Measurements from ENCODE around the gene JAKMIP1.
"Not testable (repeated sequence)": the region's sequence is repeated elsewhere in the genome, so short reads cannot be mapped to it uniquely, and the experiment has no call there.

JAKMIP1 gene

DNA sequence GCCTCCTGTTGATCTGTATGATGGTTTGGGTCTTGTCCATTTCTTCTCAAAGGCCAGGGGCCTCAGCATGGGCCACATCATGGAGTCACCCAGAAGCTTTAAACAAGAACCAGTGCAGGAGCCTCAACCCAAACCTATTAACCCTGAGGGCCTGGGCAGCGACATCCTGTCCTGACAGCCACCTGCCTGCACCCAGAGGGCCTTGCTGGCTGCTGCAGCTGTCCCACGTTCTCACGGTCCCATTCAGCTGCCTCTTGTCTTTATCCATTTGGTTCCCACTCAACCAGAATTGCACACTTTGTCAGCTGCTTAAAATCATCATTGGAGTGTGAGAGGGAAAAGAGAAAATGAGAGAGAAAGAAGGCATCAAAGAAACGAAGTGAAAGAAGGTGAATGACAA, 203.7 kb downstream of the JAKMIP1 start:
- no peak overlapping the region for H3K4me3 ChIP-seq (ENCODE audit: low read length in 2 of 2)

DNA sequence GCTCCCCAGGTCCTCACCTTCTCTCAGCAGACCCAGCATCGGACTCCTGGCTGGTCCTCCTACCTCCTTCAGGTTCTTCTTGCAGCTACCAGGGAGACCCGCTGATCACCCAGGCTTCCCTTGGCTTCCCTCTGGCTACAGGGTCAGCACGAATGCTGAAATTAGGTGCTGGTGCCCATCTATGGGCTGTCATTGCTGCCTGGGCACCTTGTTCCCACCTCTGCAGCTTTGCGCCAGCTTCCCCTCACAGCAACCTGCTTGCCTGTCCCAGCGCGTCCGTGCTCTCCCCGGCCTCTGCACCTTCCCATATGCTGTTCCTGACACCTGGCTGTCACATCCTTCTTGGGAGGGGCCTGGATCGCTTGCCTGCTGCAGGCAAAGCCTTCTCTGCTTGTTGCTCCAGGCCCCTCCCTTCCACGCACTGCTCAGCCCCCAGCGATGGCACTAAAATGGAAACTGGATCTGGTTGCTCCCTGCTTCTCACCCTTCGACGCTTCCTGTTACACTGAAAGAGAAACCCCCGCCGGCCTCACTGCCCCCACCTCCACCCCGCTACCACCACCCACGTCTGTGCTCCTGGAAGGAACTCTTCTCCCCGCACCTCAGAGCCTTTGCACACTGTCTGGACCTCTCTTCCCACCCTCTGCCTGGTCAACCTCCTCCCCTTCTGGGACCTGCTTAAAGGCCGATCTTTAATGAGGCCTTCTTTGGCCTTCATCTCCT, 204.3 kb downstream of the JAKMIP1 start:
- no peaks in the 10 kb centered on the region for H3K4me1 ChIP-seq (ENCODE audit: control insufficient read depth, insufficient read depth, low read length)
- H3K36me3 ChIP-seq (ENCODE audit: control insufficient read depth in 2 of 2, insufficient read depth in 2 of 2, low read length in 2 of 2): no peaks in the 10 kb centered on the region
- H3K4me3 ChIP-seq (ENCODE audit: low read length in 2 of 2): no peak overlapping the region

More for the DNA sequence above, 203.7 kb downstream of the JAKMIP1 start:
- H3K4me1 ChIP-seq (ENCODE audit: control insufficient read depth, insufficient read depth, low read length): no peaks in the 10 kb centered on the region
- H3K27me3 ChIP-seq (ENCODE audit: control insufficient read depth in 1 of 2, insufficient read depth in 2 of 2, low read length in 2 of 2): peaks cover 9 to 23% of the 10 kb centered on the region in 2 donors
- H3K27ac ChIP-seq (ENCODE audit: low read length): no peak overlapping the region
- H3K36me3 ChIP-seq (ENCODE audit: control insufficient read depth in 2 of 2, insufficient read depth in 2 of 2, low read length in 2 of 2): no peaks in the 10 kb centered on the region
- H3K9me3 ChIP-seq (ENCODE audit: control insufficient read depth in 2 of 2, low read length in 2 of 2): no peaks in the 10 kb centered on the region
- no peak overlapping the region for H3K9ac ChIP-seq (ENCODE audit: low read length in 2 of 2)

DNA sequence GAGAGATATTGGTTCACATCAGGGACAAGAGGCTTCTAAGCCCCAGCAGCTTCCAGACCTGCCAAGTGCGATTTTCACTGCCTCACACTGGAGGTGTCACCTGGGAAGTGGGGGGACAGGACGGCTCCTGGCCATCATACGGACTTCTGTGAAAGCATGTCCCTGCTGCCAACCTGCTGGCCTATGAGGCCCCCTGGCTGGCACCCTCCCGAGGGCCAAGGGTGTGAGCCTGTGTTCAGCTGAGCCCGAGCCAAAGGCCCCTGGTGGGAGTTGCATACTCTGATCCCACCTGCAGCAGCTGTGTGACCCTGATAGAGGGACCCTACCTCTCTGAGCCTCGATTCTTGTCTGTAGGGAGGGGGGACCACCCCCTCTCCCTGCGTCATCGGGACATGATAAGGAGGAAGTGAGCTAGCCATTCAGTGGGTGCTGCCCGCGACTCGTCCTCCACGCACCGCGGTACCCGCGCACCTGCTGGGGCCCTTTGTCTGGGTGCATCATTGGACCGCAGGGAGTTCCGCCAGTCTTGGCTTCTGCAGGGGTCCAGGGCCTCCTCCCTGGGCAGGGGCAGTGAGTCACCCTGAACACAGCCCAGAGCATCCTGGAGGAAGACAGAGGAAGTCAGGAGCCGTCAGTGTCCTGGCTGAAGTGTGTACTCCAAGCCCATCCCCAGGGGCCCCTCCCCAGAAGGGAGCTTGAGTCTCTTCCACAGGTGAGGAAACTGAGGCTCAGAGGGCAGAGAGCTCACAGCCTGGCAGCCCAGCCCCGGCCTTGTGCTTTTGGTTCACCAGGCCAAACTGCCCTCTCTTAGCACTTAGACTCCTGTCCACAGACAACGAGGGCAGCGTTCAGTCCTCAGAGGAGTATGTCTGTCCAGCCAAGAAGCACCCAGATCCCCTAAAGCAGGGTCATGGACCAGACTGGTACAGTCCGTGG, 206.2 kb downstream of the JAKMIP1 start:
- Histone ChIP-seq H3K9ac (ENCODE audit: low read length in 2 of 2) (no peak overlapping the region), H3K36me3 (ENCODE audit: control insufficient read depth in 2 of 2, insufficient read depth in 2 of 2, low read length in 2 of 2) (no peaks in the 10 kb centered on the region), H3K27ac (ENCODE audit: low read length) (no peak overlapping the region), H3K4me3 (ENCODE audit: low read length in 2 of 2) (no peak overlapping the region), H3K27me3 (ENCODE audit: control insufficient read depth in 1 of 2, insufficient read depth in 2 of 2, low read length in 2 of 2) (peaks cover 9 to 18% of the 10 kb centered on the region in 2 donors), H3K9me3 (ENCODE audit: control insufficient read depth in 2 of 2, low read length in 2 of 2) (no peaks in the 10 kb centered on the region), H3K4me1 (ENCODE audit: control insufficient read depth, insufficient read depth, low read length) (no peaks in the 10 kb centered on the region)

More for the DNA sequence above, 204.3 kb downstream of the JAKMIP1 start:
- Histone ChIP-seq H3K27ac (ENCODE audit: low read length) (no peak overlapping the region), H3K9me3 (ENCODE audit: control insufficient read depth in 2 of 2, low read length in 2 of 2) (no peaks in the 10 kb centered on the region), H3K27me3 (ENCODE audit: control insufficient read depth in 1 of 2, insufficient read depth in 2 of 2, low read length in 2 of 2) (peaks cover 9 to 23% of the 10 kb centered on the region in 2 donors), H3K9ac (ENCODE audit: low read length in 2 of 2) (no peak overlapping the region)

DNA sequence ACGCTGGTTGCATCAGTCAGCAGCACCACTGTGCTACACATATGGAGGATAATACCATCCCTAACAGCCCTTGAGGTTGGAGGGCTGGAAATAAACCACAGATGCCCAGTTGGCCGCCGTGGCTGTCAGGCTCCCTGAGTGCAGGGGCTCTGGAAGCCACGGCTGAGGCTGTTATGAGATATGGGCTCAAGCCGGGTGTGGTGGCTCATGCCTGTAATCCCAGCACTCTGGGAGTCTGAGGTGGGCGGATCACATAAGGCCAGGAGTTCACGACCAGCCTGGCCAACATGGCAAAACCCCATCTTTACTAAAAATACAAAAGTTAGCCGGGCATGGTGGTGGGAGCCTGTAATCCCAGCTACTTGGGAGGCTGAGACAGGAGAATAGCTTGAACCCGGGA, 207.0 kb downstream of the JAKMIP1 start:
- H3K9me3 ChIP-seq (ENCODE audit: control insufficient read depth in 2 of 2, low read length in 2 of 2); H3K4me3 ChIP-seq (ENCODE audit: low read length in 2 of 2); H3K27ac ChIP-seq (ENCODE audit: low read length); H3K9ac ChIP-seq (ENCODE audit: low read length in 2 of 2); H3K36me3 ChIP-seq (ENCODE audit: control insufficient read depth in 2 of 2, insufficient read depth in 2 of 2, low read length in 2 of 2); H3K4me1 ChIP-seq (ENCODE audit: control insufficient read depth, insufficient read depth, low read length): not testable (repeated sequence)
- H3K27me3 ChIP-seq (ENCODE audit: control insufficient read depth in 1 of 2, insufficient read depth in 2 of 2, low read length in 2 of 2): peaks cover 9 to 12% of the 10 kb centered on the region in 2 donors

DNA sequence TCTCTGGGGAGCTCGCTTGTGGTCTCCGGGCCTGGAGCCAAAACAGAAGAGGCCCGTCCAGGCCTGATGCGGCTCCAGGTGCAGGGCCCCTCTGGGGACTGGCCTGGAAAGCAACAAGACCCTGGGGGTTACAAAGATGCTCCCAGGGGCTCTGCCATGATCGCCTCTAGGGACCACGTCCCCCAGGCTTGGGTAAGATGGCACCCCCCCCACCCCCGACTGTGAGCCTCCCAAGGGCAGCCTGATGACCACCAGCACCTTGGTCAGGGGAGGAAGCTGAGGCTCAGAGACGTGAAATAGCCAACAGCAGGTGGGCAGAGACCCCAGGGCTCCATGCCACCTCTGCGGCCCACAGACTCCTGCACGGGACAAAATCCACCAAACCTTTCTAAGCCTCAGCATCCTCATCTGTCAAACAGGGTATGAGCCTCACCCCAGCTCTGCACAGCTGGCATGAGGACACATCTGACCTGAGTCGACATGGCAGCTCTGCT, 207.5 kb downstream of the JAKMIP1 start:
- H3K9me3 ChIP-seq (ENCODE audit: control insufficient read depth in 2 of 2, low read length in 2 of 2): no peaks in the 10 kb centered on the region
- H3K27me3 ChIP-seq (ENCODE audit: control insufficient read depth in 1 of 2, insufficient read depth in 2 of 2, low read length in 2 of 2): peaks cover 9 to 12% of the 10 kb centered on the region in 2 donors
- H3K9ac ChIP-seq (ENCODE audit: low read length in 2 of 2): no peak overlapping the region
- H3K4me3 ChIP-seq (ENCODE audit: low read length in 2 of 2): no peak overlapping the region
- no peaks in the 10 kb centered on the region for H3K36me3 ChIP-seq (ENCODE audit: control insufficient read depth in 2 of 2, insufficient read depth in 2 of 2, low read length in 2 of 2)
- no peak overlapping the region for H3K27ac ChIP-seq (ENCODE audit: low read length)
- no peaks in the 10 kb centered on the region for H3K4me1 ChIP-seq (ENCODE audit: control insufficient read depth, insufficient read depth, low read length)

GRCh38 chr4:5992171-5992827, 208.1 kb downstream of the JAKMIP1 start:
- no peak overlapping the region for H3K9ac ChIP-seq (ENCODE audit: low read length in 2 of 2)
- no peaks in the 10 kb centered on the region for H3K36me3 ChIP-seq (ENCODE audit: control insufficient read depth in 2 of 2, insufficient read depth in 2 of 2, low read length in 2 of 2)
- peaks cover 9 to 12% of the 10 kb centered on the region in 2 donors for H3K27me3 ChIP-seq (ENCODE audit: control insufficient read depth in 1 of 2, insufficient read depth in 2 of 2, low read length in 2 of 2)
- H3K4me1 ChIP-seq (ENCODE audit: control insufficient read depth, insufficient read depth, low read length): no peaks in the 10 kb centered on the region
- no peak overlapping the region for H3K27ac ChIP-seq (ENCODE audit: low read length)
- H3K4me3 ChIP-seq (ENCODE audit: low read length in 2 of 2): no peak overlapping the region
- H3K9me3 ChIP-seq (ENCODE audit: control insufficient read depth in 2 of 2, low read length in 2 of 2): no peaks in the 10 kb centered on the region

DNA sequence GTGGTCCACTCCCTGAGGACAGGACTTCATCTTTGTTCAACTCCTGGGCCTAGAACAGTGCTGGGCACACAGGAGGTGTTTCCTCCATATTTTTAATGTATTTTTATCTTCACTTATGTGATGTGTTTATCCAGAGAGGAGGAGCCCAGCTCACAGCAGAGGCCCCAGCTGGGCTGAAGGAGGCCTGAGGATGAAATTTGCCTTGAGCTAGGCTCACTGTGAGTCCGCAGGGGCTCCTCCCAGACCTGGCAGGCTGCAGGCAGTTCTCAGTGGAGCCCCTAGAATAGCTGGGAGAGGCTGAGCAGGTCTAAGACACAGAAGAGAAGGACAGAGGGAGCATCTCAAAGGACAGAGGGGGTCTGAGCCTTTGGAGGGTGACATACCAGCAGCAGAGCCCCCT, 208.9 kb downstream of the JAKMIP1 start:
- Histone ChIP-seq H3K27ac (ENCODE audit: low read length) (no peak overlapping the region), H3K4me1 (ENCODE audit: control insufficient read depth, insufficient read depth, low read length) (no peaks in the 10 kb centered on the region), H3K36me3 (ENCODE audit: control insufficient read depth in 2 of 2, insufficient read depth in 2 of 2, low read length in 2 of 2) (no peaks in the 10 kb centered on the region), H3K27me3 (ENCODE audit: control insufficient read depth in 1 of 2, insufficient read depth in 2 of 2, low read length in 2 of 2) (peaks cover 9 to 12% of the 10 kb centered on the region in 2 donors), H3K9me3 (ENCODE audit: control insufficient read depth in 2 of 2, low read length in 2 of 2) (no peaks in the 10 kb centered on the region), H3K9ac (ENCODE audit: low read length in 2 of 2) (no peak overlapping the region), H3K4me3 (ENCODE audit: low read length in 2 of 2) (no peak overlapping the region)

DNA sequence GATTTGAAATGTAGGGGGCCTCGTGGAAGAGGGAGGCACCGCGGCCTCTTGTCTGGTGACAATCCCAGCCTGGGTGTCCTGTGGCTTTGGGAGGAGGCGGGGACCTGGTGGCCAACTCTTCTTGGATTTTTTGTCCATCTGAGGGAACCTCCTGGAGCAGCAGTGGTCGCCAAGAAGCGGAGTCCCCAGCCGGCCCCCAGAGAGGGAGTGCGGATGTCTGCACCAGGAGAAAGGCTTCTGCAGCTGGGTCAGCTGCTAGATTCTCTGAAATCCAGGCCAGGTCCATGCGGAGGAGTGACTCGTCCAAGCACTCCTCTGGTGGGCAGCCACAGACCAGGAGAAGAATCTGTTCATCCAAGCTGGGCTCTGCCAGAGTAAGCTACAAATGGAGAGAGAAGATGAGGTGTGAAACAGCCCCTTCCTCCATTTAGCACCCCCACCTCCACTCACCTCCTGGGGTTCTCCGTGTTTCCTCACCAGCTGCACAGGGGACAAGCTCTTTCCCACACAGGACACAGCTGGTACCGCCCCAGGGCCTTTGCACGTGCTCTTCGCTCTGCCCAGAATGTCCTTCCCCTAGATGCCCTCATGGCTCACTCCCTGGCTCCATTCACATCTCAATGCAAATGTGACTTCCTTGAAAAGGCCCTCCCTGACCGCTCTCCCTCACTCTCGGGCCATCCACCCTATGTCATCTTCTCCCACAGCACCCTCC, 209.7 kb downstream of the JAKMIP1 start:
- H3K4me1 ChIP-seq (ENCODE audit: control insufficient read depth, insufficient read depth, low read length): no peaks in the 10 kb centered on the region
- no peak overlapping the region for H3K4me3 ChIP-seq (ENCODE audit: low read length in 2 of 2)
- no peak overlapping the region for H3K9ac ChIP-seq (ENCODE audit: low read length in 2 of 2)
- no peaks in the 10 kb centered on the region for H3K36me3 ChIP-seq (ENCODE audit: control insufficient read depth in 2 of 2, insufficient read depth in 2 of 2, low read length in 2 of 2)
- H3K27me3 ChIP-seq (ENCODE audit: control insufficient read depth in 1 of 2, insufficient read depth in 2 of 2, low read length in 2 of 2): peaks cover 9 to 12% of the 10 kb centered on the region in 2 donors
- no peak overlapping the region for H3K27ac ChIP-seq (ENCODE audit: low read length)
- no peaks in the 10 kb centered on the region for H3K9me3 ChIP-seq (ENCODE audit: control insufficient read depth in 2 of 2, low read length in 2 of 2)

GRCh38 chr4:5989236-5990225, 210.8 kb downstream of the JAKMIP1 start:
- H3K36me3 ChIP-seq (ENCODE audit: control insufficient read depth in 2 of 2, insufficient read depth in 2 of 2, low read length in 2 of 2): no peaks in the 10 kb centered on the region
- no peak overlapping the region for H3K4me3 ChIP-seq (ENCODE audit: low read length in 2 of 2)
- H3K27me3 ChIP-seq (ENCODE audit: control insufficient read depth in 1 of 2, insufficient read depth in 2 of 2, low read length in 2 of 2): peaks cover 9 to 11% of the 10 kb centered on the region in 2 donors
- H3K27ac ChIP-seq (ENCODE audit: low read length): no peak overlapping the region
- no peaks in the 10 kb centered on the region for H3K9me3 ChIP-seq (ENCODE audit: control insufficient read depth in 2 of 2, low read length in 2 of 2)
- no peak overlapping the region for H3K9ac ChIP-seq (ENCODE audit: low read length in 2 of 2)
- no peaks in the 10 kb centered on the region for H3K4me1 ChIP-seq (ENCODE audit: control insufficient read depth, insufficient read depth, low read length)

All from stomach smooth muscle (tissue), 2 donors.